RPMI7951 (cell line): ENCODE measurements around the gene DIP2C. TPM values are rescaled to one million over a fixed set of nuclear protein-coding genes. Genes with fewer than 3 reads are reported as not detected.

Source experiments
- DNase-seq: peaks from one replicate; pipeline ENCODE4 v3.0.0-alpha.2; 2012; ENCODE audit warnings: low read depth
- total RNA-seq: library from RNA; depleted of rRNA; stranded (reverse); fragments of >200 nt; shearing (Covaris generic); gene quantifications from 2 replicates; pipeline ENCODE4 v1.2.3, GENCODE V29; 2014

DIP2C gene
- total RNA-seq, 1 experiment from 2014 or later, result 7.0 TPM

DNA sequence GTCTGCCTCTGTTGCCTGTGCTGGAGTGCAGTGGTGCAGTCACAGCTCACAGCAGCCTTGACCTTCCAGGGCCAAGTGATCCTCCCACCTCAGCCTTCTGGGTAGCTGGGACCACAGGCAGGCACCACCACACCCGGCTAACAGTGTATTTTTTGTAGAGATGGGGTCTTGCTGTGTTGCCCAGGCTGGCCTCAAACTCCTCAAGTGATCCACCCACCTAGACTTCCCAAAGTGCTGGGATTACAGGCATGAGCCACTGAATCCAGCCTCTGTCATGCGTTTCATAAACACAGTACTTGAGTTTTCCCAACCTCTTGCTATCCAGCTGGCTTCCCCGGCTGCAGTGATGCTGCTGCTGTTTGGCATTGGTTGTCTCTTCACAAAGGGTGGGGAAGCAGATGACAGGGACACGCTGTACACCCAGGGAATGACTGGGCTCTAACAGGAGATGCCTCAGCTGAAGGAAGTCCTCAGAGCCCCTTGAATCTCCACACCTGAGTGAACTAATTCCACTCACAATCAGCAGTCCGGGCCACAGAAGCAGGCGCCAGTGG is 191.5 kb downstream of the DIP2C start:
- DNase-seq, result no peak

DNA sequence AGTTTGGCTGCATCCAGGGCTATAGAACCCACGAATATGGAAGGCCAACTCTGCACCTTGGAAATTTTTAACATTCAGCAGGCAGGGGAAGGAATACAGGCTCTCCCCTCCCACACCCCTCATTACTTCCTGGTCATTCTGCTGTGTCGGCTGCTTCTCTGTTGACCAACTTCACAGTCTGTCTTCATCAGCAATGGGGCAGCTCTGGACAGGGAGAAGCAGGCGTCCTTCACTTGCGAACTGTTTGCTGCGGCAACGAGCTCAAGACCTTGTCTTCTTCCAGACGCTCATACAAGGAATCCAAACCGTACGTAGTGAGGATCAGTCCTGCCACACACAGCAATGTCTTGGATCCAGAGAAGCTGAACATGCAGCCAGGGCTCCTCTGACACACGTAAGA is 192.2 kb downstream of the DIP2C start:
- DNase-seq, result no peak

DNA sequence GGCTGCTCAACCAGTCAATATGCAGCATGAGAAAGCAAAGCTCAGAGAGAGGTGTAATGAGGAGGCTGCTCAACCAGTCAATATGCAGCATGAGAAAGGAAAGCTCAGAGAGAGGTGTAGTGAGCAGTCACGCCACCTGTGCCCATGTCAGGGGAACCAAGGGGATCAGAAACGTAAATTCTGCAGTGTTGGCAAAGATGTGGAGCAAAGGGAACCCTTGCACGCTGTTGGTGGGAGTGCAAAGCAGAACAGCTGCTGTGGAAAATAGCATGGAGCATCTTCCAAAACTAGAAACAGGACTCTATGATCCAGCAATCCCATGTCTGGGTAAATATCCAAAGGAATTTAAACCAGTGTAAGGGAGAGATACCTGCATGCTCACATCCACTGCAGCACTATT is 194.9 kb downstream of the DIP2C start:
- DNase-seq, result no peak

DNA sequence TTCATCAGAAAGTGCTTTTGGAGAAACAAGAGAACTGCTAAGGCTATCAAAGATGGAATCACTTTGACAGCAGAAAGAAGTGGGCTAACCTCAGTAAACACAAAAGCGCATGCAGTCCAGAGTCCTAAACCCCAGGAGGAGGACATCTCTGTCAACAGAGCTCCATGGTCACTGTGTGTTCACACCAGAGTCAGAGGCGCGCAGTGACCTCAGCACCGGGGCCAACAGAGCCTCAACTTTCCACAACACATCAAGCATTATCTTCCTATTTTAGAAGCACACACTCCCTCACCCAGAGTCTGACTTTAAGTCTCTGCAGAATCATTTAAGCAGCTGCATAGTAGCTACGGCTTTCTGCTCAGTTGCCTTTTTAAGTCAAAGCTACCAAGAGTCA is 195.3 kb downstream of the DIP2C start:
- DNase-seq, result no peak

DNA sequence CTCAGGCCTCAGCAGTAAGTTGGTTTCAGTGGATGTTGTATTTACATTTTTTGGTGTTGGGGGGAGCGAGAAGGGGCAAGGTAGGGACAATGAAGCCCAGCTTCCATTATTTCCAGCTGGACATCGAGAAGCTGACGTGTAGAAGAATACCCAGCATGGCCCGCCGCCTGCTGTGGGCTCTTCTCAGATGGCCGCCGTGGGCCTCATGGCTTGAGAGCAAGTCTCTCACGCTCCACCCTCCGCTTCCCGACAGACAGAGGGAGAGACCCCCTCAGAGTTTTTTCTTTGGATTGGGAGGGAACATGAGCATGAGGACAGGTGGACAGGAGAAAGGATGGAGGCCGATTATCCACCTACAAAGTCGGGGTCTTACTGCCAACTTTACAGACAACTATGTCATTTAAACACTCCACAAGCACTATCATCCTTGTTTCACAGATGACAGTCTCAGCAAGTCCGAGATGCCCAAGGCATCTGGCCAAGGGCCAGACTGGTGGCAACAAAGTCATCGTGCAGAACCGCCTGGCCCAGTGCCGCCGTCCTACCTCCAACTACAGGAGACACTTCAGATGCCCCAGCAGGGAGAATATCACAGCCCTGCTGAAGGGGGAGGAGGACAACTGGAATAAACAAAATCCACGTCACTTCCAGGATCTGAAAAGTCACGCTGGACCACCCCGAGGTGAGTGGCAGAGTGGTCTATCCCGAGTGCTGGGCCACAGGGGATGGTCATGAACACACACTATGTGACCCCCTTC is 195.9 kb downstream of the DIP2C start:
- DNase-seq, result no peak

DNA sequence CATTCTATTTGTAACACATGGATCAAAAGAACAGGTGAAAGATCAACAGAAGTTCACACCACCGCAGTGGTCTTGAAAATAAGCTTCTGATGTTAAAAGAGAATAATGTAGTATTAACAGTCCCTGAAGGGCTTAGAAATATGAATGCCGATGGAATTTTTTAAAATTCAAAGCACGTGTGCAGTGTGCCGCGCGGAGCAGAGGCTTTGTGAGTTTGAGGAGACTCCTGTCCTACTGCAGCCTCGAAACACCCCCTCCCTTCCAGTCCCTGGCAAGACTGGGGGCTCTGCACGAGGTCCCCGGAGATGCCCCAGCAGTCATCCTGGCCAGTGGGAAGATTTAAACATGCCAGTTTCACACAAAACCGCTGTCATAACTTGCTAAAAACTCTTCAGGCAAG is 196.6 kb downstream of the DIP2C start:
- DNase-seq, result no peak

DNA sequence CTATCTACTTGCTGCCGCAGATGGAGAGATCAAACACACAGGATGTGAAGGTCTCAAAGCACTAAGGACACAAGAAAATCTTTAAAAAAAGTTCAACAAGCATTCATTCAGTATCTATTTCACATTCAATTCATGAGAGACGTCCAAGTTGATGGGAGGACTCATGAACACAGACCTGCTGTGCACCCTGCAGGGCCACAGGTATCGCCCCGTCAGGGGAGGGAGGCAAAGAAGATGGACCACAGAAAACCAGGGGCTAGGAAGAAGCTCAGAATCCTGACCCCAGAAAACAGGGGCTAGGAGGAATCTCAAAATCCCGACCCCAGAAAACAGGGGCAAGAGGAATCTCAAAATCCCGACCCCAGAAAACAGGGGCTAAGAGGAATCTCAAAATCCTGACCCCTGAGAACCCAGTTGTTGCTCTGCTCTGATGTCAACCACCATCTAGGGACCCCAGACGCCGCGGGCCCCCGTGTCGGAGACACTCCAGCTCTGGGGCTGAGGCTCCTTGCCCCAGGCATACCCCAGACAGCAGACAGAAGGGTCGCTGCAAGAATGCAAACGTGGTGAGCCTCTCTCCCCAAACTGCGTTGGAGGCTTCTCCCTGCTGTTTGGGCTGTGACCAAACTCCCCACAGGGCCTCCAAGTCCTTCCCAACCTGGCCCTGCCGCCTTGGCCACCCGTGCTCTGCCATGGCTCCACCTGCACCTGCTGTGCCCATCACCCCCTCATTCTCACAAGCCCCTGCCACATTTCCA is 197.6 kb downstream of the DIP2C start:
- no peak for DNase-seq

DNA sequence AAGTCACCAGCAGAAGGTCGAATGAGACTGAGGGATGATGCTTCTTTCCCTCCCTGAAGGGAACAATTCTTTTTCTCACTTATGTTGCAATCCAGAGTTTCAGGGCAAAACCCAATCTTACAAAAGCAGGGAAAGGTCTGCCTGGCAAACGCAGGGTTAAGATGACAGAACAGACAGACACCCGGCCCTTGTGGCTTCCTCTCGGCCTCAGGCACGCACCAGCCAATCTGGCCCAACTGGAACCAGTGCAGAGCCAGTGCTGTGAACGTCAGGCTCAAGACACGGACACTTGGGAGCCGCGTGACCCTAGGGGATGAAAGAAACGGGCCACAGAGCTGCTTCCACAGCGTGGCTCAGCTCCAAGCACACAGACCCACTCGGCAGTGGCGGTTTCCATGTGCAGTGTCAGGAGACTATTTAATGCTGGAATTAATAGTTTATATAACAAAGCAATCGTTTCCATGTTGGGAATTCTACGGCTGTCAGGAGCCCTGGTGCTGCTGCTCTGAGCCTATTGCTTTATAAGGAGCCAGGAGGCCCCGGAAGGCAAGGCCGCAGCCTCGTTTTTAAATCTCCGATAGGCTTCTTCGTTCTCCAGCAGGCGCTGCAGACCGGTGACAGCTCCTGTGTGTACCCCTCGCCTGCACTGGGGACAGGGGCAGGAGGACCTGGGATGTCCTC is 198.4 kb downstream of the DIP2C start:
- DNase-seq, result peak; percentile 77

DNA sequence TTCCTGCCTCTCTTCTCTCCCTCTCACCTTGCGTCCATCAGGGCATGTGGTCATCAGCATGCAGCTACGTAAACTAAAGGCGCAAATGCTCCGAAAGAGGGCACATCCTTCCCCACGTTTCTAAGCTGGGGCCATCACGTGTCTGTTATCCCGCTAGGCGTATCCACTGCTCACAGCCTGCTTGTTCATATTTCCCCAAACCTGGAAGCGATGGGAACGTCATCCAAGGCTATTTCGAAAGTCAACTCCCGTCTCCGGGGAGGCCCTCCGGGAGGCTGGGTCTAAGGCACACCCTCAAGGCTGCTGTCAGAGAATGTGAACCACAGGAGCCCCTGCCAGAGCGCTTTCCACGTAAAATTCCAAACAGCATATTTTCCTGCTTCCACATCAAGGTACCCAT is 199.2 kb downstream of the DIP2C start:
- DNase-seq, result peak; percentile 73

DNA sequence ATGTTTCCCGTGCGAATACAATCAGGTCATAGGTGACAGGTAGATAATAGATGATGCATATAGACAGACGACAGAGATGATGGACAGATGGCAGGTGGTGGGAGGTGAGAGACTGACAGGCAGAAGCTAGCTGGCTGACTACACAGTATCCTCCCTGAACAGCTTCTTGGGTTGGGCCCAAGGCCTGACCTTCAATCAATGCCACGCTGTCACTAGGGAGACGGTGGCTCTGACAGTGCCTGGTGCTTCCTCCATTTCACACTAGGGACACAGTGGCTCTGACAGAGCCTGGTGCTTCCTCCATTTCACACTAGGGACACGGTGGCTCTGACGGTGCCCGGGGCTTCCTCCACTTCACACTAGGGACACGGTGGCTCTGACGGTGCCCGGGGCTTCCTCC is 200.1 kb downstream of the DIP2C start:
- no peak for DNase-seq

DNA sequence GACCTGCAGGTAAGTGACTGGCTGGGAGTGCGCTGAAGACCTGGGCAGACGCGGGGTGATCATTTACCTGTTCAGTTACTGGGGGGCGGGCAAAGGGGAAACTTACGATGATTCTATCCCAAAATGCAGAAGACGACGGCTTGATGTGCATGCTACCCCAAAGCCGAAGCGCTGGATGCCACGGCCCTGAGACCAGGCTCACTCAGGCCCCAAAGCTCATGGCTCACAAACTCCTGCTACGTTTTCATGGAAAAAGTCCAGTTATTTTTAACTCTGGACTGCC is 200.6 kb downstream of the DIP2C start:
- no peak for DNase-seq

DNA sequence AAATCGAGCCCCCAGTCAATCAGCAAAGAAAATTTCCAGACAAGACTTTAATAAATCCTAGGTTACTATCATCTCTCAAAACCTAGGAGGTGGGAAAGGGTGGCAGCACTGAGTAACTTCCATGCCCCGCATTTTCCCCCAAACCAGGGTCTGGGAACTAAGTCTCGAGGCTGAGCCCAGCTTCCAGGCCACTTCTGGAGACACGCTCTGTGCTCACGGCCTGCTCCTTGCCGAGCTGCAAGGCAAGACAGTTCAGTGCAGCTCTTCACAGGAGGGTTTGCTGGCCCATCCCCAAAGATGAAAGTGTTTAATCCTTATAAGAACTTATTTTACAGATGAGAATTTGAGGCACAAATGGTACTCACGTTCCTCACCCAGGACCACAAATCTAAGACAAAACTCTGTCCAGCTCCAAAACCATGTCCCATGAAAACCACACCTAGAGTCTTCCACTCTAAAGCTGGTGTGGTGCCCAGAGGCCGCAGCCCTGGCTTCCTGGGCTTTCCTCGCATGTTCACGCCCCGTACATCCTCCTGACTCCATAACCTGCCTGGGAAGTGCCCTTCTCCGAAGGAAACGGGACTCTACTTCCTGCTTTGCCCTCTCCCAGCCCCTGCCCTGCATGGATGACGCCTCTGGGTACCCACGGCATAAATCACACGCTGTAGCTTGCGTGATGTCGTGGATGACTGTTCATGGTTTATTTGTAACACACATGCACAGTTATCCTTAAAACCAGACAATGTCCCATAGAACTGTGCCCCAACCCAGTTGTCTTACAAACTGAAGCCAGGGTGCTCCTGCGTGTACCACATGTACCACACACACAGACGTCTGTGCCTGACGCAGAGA is 201.2 kb downstream of the DIP2C start:
- DNase-seq, result no peak

DNA sequence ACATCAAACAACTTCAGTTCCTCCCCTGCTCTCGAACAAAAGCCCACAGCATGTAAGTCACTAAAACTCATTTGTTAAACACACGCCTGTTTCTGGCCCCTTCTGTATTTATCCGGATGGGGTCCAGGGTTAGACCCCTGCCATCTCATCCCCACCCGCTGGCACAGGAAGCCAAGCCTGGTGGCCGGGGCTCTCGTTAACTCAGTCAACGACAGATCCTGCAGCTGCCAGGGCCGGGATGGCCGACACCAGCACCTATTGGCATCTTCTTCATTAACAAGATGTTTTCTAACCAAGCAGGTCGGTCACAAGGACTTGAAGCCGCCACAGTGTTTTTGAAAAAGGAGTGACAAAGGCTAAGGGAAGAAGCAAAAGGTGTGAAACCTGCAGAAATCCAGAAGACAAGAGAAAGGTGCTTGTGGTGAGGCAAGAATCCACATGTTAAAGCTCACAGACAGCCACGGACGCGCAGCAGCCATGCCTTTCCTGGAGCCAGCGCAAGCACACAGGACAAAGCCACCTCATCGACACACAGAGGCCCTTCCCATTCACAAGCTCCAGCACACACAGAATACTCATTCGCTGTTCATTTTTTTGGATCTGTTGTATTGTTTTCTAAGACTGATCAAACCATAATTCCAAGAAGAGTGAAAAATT is 202.7 kb downstream of the DIP2C start:
- DNase-seq, result no peak

DNA sequence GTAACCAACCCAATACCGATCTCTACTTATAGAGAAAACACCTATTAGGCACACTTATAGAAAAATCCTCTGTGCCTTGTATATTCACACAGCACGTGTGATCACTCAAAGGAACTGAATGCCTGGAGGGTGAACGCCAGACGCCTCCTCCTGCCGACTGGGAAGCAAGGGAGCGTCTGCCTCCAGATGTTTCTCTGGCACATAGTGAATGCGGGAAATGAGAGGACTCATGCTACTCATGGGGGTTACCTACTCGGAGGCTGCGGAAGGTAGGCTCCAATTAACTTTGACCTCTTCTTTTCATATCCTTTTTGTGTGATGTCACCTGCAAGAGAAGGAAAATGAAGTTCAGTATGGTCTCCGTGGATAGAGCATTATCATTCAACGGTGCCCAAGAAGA is 203.3 kb downstream of the DIP2C start:
- DNase-seq, result peak; percentile 17

DNA sequence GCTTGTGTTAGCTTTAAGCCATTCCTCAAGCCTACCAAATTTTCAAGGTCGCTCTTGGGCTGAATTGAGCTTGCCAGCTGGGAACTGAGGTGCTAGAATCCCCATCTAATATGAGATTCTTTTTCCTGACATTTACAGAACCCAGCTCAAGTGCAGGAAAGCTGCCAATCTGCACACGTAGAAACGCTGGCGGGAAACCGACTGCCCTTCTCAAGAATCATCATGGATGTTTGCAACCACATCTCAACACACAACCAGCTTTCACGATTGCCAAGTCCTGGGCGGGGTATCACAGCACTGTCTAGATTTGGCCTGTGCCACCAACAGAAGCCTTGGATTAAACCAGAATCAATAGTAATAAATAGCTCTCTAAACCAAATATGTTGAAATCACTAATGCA is 203.7 kb downstream of the DIP2C start:
- DNase-seq, result no peak

DNA sequence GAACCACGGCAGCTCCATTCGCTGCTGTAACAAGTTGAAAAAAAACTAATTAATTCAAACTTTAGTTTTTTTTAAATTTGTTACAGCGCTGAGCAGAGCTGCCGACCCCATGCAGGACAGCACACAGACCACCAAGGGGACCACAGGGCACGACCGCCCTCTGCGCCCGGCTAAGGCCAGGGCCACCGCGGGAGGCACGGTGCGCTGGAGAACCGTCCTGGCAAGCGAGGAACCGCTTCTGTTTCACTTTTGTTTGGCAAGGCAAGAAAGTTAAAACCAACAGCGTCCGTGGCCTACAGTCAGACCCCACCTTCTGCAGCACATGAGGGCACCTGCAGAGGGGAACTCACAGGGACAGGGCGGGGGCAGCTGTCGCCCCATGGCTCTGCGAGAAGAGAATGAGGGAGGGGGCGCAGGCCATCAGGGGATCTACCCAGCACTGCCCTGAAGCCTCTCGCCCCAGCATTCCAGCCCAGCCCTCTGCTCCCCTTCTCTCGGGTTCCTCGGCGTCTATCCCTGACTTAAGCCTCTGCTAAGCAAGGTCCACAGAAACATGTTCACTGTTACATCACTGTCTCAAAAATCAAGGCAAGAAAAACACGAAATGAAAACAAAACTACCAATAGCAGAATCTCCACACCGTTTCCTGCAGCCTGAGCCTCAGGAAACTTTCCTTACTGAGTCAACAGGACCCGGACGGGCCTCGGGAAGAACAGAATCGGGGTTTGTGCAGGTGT is 204.4 kb downstream of the DIP2C start:
- peak; percentile 54 for DNase-seq

DNA sequence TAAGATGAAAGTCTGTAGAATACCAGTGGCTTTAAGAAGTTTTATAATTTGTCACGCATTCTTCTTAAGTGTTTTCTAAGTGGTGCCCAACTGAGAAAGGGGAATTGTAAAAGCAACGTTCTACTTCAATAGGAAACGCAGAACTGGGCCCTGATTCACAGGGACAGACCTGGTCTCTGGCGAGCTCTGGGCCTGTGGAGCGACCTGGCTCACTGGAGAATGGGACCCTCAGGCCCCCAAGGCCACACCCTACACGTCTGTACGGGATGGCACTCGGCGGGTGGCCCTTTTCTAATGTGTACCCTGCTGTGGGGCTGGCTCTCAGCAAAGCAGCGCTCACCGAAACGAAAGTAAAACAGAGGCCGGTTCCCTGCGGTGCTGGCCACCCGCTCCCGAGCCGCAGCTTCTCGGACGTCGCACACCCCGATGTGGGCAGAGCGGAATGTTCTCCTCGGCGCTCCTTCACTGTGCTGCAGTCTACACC is 205.0 kb downstream of the DIP2C start:
- DNase-seq, result peak; percentile 80

DNA sequence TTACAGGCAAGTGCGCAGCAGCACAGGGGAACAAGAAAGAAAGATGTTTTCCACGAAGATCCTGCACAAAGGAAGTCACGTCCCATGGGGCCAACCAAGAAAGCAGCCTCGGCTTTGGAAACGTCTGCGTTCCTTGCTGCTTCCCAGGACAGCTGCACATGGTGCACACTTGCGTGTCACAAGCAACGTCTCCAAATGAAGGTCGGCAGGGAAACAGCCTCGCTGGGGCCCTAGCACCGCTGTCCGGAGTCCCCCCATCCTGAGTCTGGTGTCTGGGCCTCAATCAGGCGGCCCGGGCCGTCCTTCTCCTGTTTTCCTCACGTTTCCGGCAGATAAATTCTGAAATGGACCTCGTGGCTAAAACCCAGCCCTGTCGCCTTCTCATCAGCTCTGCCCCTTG is 206.2 kb downstream of the DIP2C start:
- DNase-seq, result no peak

DNA sequence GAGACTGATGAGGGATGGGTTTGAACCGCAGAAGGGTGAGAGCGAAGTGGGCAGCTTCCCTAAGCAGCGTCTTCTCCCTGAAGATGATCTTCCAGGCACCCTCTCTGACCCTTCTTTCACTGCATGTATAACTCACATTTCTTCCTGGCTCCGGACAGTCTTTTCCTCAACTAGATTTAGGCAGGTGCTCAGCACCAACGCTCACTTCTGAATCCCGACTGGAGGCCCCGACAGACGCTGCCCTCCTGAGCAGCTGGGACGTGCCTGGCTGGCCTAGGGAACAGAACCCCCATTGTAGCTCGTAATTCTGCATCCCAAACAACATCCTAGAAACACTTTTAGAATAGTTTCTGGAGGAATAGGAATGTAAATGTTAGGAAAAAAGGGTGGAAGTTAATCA is 206.6 kb downstream of the DIP2C start:
- DNase-seq, result no peak

DNA sequence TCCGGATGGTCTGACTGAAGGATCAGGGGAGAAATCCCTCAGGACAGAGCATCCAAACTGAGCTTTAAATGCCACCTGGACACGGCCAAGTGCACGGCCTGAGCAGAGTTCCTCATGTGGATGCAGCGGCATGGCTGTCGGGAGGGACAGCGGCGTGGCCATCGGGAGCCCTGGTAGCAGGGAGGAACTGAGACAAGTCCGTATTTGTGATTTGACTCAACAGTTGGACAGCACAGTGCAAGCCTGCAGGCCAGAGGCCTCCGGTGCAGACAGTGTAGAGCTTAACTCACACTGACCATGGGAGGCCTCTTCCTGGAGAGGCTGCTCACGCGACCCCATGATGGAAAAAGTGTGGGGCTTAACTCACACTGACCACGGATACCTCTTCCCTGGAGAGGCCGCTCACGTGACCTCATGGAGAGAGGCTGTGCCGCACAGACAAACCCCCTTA is 207.4 kb downstream of the DIP2C start:
- DNase-seq, result no peak
